PC-9 (cell line): ENCODE results near the gene GRIK3.

Source experiments
- CTCF ChIP-seq: fragments of 200-600 bp; sonication (generic); conservative IDR thresholded peaks from 2 replicates; pipeline ENCODE4 v1.6.1; 2017; ENCODE audit warnings: mixed run types, antibody characterized with exemption, mild to moderate bottlenecking, moderate library complexity
- EZH2 ChIP-seq: fragments of 200-600 bp; sonication (generic); IDR thresholded peaks from 2 replicates; pipeline ENCODE4 v1.8.0; 2017; ENCODE audit warnings: antibody characterized with exemption, low read depth

DNA sequence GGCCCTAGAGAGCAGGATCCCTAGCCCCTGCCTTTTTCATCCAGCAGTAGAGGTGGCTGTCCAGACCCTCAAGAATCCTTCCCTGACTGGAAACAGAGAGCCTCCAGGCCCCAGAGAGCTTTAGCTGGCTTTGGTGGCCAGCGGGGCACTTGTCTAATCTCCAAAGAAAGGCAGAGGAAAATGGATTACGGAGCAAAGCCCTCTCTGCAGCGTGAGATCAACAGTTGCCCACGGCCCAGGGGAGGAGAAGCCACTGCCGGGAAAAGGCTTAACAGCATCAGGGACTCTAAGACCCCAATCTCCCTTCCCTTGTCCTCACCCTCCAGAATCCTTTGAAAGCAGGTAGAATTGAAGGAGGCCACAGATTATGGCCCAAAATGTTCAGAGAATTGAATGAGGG is 35.8 kb upstream of the GRIK3 start:
- no peak for TF ChIP-seq CTCF
- no peak for TF ChIP-seq EZH2
